GM12878 (cell line): Measurements from ENCODE around the gene PATJ.

Experiments
- CBX5 ChIP-seq: sonication (generic); IDR thresholded peaks from 2 replicates; pipeline ENCODE4 v1.6.1; 2016; ENCODE audit warnings: low read depth, moderate library complexity, mild to moderate bottlenecking, inconsistent platforms
- EZH2 ChIP-seq: IDR thresholded peaks from 2 replicates; pipeline ENCODE4 v1.6.1; 2012; ENCODE audit warnings: low read depth, mild to moderate bottlenecking, control low read depth, inconsistent platforms, low read length, borderline replicate concordance; ENCODE audit not compliant: control insufficient read depth
- GABPA ChIP-seq: IDR thresholded peaks from 2 replicates; pipeline ENCODE4 v1.6.1; 2014; ENCODE audit warnings: antibody characterized with exemption, low read depth, mild to moderate bottlenecking, inconsistent platforms
- PAX5 ChIP-seq: IDR thresholded peaks from 2 replicates; pipeline ENCODE4 v1.6.1; 2011; ENCODE audit warnings: low read depth, low read length, borderline replicate concordance
- POLR2AphosphoS5 ChIP-seq: IDR thresholded peaks from 2 replicates; pipeline ENCODE4 v1.6.1; 2011; ENCODE audit warnings: mild to moderate bottlenecking, low read length, inconsistent platforms
- TF ChIP-seq, protein P1 (sequence below): IDR thresholded peaks from 2 replicates; pipeline ENCODE4 v1.6.1; 2012; ENCODE audit warnings: low read depth, low read length, improper control_type of control experiment
- TF ChIP-seq, protein P2 (sequence below): IDR thresholded peaks from 2 replicates; pipeline ENCODE4 v1.6.1; 2011; ENCODE audit warnings: low read depth, low read length, improper control_type of control experiment, borderline replicate concordance
- TF ChIP-seq, protein P3 (sequence below): fragments of 450-650 bp; IDR thresholded peaks from 2 replicates; pipeline ENCODE4 v1.6.1; 2018; ENCODE audit warnings: borderline replicate concordance, mild to moderate bottlenecking; ENCODE audit not compliant: partially characterized antibody

DNA sequence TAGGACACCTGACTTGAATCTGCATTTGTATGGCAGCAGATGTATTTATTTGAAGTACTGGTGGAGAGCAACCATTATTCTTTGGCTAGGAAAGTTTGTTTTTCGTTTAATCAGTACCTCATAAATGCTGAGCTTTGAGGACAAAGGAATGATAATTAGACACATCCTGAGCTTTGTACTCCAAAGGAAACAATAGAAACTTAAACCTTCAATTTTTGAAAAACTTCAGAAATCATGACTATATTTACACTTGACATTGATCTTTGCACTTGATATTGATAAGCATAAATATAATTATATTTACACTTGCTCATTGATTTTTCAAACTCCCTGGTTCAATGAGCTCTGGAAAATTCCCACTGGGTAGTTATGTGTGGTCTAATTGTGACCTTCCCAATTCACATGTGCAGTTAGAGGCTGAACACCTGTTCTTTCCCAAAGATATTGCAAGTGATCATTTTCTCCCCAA, 10.7 kb downstream of the PATJ start:
- TF ChIP-seq CBX5 = no peak
- no peak for TF ChIP-seq EZH2
- TF ChIP-seq, protein P1, sequence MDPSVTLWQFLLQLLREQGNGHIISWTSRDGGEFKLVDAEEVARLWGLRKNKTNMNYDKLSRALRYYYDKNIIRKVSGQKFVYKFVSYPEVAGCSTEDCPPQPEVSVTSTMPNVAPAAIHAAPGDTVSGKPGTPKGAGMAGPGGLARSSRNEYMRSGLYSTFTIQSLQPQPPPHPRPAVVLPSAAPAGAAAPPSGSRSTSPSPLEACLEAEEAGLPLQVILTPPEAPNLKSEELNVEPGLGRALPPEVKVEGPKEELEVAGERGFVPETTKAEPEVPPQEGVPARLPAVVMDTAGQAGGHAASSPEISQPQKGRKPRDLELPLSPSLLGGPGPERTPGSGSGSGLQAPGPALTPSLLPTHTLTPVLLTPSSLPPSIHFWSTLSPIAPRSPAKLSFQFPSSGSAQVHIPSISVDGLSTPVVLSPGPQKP = no peak
- TF ChIP-seq, protein P2, sequence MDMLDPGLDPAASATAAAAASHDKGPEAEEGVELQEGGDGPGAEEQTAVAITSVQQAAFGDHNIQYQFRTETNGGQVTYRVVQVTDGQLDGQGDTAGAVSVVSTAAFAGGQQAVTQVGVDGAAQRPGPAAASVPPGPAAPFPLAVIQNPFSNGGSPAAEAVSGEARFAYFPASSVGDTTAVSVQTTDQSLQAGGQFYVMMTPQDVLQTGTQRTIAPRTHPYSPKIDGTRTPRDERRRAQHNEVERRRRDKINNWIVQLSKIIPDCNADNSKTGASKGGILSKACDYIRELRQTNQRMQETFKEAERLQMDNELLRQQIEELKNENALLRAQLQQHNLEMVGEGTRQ = no peak
- no peak for TF ChIP-seq PAX5
- TF ChIP-seq, protein P3, sequence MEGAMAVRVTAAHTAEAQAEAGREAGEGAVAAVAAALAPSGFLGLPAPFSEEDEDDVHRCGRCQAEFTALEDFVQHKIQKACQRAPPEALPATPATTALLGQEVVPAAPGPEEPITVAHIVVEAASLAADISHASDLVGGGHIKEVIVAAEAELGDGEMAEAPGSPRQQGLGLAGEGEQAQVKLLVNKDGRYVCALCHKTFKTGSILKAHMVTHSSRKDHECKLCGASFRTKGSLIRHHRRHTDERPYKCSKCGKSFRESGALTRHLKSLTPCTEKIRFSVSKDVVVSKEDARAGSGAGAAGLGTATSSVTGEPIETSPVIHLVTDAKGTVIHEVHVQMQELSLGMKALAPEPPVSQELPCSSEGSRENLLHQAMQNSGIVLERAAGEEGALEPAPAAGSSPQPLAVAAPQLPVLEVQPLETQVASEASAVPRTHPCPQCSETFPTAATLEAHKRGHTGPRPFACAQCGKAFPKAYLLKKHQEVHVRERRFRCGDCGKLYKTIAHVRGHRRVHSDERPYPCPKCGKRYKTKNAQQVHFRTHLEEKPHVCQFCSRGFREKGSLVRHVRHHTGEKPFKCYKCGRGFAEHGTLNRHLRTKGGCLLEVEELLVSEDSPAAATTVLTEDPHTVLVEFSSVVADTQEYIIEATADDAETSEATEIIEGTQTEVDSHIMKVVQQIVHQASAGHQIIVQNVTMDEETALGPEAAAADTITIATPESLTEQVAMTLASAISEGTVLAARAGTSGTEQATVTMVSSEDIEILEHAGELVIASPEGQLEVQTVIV = no peak
- TF ChIP-seq GABPA = no peak
- TF ChIP-seq POLR2AphosphoS5 = no peak
